Measurements from ENCODE around the gene OR6K3.
"Not testable (repeated sequence)": the region's sequence is repeated elsewhere in the genome, so short reads cannot be mapped to it uniquely, and the experiment has no call there.

Gene OR6K3, protein sequence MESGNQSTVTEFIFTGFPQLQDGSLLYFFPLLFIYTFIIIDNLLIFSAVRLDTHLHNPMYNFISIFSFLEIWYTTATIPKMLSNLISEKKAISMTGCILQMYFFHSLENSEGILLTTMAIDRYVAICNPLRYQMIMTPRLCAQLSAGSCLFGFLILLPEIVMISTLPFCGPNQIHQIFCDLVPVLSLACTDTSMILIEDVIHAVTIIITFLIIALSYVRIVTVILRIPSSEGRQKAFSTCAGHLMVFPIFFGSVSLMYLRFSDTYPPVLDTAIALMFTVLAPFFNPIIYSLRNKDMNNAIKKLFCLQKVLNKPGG
- 0 to 0.04 reads per million in 2 experiments for total RNA-seq

DNA sequence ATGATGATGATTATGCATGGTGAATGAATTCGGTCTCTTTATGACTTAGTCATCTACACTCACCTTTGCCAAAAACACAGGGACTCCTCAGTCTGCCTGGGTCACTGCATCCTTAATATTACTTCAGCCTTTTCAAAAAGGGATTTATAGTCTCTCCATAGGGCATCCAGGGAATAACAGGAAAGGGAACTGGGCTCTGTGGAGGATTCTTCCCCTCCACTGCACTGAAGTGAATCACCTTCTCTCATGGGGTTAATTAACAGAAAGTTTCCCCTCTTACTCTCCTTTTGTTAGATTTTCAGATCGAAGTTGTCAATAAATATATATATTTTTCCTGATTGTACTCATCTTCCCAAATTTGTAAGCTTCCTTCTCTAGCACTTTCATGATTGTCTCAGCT is at the start of gene OR6K3:
Gene OR6K3 (minus strand): TSS at position 101 of the 400 bp plus-strand sequence. CDS start 2,605 bp downstream, outside the sequence.
- DNase-seq (ENCODE audit: low read depth): no peak

DNA sequence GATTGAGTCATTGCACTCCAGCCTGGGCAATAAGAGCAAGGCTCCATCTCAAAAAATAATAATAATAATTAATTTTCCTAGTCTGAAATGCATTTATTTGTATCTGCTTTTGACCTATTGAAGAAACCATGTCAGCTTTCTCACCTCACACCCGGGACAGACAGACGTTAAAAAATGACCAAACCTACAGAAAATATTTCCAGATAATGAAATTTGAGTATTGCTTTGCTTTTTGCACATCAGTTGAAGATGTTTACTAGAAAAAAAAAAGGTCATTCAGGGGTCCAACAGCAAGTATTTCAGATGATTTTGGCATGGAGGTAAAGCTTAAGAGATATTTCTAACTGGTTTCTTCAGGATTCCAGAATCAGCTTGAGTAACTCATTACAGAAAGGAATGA is 33.9 kb upstream of the OR6K3 start, which contains the start of gene OR6K6:
Gene OR6K6 (plus strand): TSS at position 301 of the 400 bp plus-strand sequence. CDS start 168 bp downstream, outside the sequence.
- no peak for DNase-seq (ENCODE audit: low read depth)

DNA sequence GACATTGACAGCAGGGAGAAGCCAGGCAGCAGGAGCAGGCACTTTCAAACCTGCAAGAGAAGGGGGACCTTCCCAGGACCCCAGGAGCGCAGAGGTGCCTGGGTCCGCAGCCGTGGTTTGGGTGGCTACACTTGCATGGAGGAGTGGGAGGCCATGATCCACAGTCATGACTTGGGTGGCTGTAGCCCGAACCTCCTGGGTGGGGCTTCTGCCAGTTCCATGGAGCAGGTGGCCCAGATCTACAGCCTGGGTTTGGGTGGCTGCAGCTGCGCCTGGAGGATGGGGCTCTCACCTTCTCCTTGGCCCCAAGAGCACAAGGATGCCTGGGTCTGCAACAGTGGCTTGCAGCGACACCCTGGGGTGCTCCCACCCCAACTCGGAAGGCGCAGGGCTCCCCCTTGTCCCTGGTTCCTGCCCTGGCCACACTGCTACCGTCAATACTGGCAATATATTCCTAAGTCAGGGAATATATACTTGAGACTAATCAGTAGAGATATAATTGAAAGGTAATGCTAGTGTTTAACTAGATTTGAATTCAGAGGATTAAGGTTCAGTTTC is 31.7 kb upstream of the OR6K3 start:
- no peak for DNase-seq (ENCODE audit: low read depth)

DNA sequence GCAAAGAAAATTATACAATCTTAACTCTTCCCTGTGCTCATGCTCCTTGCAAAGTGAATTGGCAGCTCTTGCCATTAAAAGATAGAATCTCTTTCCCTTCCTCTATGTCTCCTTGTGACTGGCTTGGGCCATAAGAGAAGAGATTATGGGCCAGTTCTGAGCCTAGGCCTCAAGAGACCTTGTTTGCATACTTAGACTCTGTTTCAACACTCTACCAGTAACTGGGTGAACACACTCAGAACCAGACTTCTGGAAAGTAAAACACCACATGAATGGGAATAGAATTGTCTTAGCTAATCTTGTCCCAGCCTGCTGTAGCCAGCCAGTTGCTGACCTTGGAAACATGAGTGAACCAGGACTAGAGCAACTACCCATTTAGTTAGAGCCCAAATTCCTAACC is 15.3 kb upstream of the OR6K3 start:
- DNase-seq (ENCODE audit: low read depth): no peak

DNA sequence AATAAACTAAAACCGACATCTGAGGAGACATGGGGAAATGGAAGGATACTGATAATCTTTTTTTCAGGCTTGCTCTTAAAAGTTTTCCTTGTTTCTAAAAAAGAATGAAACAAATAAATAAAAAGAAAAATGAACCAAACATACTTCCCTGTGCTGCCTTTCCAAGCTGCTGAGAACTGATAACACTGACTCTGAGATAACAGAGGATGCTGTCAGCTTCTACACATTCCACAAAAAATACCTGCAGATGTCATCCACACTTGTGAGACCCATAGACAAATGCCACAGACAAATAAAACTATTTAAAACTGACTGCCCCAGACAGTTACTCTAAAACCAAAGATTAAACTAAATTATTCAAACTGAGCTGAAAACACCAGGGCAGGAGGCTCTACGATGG is 12.0 kb upstream of the OR6K3 start:
- no peak for DNase-seq (ENCODE audit: low read depth)

DNA sequence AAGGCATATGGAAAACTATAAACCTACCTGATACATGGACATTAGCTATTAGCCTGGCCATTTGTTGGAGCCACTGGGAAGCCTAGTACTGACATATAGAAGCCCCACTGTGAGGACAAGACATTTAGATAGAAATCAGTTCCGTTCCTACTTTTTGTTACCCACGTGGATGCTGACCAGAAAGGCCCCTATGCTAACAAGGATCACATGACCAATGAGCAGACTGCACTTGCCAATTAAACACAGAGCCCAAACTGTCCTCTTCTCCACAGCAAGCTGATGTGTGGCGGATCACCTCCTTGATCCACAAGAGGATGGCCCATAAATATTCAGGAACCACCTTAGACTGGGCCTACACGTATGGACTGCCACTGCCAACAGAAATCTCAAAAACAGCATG is 11.2 kb upstream of the OR6K3 start:
- DNase-seq (ENCODE audit: low read depth): no peak

DNA sequence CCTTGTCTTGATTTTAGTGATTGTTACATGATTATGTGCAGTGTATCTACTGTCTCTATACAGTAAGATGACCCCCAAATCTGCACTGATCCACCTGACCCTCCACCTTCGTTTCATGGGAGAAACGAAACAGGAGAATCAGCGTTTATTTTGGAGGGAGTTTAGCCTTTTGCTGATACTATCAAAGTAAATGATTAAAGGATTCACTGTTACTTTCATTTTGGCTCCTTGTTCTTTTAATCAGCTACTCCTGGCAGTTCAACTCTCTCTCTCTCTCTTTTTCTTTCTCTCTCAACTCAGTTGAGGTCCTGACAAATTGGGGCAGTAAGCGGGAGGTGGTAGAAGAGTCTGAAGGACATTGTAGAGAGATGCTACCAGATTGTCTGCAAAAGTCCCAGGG is 9.9 kb upstream of the OR6K3 start:
- DNase-seq (ENCODE audit: low read depth): no peak

DNA sequence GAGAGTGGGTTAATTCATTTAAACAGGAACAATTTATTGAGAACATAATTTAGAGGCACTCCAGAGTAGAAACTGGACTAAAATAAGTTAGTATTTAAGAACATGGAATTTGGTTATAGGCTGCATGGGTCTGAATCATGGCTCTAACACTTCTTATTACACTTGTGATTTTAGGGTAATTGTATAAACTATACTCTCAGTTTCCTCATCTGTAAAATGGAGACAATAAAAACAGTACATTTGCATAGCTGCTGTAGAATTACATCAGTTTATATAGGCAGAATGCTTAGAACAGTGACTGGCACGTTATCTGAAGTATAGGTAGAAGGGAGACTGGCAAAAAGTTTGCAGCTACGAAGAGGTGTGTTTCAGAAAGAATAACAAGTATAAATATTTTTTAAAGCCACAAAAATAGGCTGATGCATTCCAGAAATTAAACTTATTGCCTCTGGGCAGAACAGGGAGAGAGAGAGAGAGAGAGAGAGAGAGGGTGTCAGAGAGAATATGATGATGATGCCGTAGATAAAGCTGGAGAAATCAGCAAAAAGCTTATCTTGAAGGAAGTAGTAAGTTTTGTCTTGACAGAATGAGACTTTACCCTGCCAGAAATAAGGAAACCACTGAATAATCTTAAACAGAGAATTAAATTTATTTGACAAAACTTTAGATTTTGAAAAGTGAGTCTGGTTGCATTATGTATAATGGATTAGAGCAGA is 8.1 kb upstream of the OR6K3 start:
- DNase-seq (ENCODE audit: low read depth): no peak

DNA sequence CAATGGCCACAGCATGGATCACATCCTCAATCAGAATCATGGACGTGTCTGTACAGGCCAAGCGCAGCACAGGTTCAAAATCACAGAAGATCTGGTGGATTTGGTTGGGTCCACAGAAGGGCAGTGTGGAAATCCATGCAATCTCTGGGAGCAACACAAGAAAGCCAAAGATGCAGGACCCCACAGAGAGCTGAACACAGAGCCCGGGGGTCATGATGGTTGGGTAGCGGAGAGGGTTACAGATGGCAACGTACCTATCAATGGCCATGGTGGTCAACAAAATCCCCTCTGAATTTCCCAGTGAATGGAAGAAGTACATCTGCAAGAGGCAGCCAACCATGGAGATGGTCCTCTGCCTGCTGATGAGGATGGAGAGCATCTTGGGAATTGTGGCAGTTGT is 3.9 kb upstream of the OR6K3 start:
- DNase-seq (ENCODE audit: low read depth): no peak

DNA sequence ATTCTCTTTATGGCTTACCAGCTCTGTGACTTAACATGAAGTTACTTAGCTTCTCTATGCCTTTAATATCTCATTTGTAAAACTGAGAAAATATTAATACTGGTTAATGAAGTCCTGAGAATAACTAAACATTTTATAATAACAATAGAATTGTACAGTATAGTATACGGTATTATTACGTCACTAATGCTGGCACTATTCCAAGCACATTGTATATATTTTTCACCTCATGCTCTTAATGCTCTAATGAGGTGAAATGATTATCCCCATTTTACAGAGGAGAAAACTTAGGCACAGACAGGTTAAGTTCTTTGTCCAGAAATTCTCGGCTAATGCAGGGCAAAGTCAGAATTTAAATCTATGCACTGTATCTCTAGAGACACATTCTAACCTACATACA is 856 bp downstream of the OR6K3 start:
- DNase-seq (ENCODE audit: low read depth): no peak

DNA sequence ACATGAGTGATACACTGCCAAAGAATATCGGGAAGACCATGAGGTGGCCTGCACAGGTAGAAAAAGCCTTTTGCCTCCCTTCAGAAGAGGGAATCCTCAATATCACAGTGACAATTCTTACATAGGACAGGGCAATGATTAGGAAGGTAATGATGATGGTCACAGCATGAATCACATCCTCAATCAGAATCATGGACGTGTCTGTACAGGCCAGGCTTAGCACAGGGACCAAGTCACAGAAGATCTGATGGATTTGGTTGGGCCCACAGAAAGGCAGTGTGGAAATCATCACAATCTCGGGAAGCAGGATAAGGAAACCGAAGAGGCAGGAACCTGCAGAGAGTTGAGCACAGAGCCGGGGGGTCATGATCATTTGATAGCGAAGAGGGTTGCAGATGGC is 3.2 kb downstream of the OR6K3 start:
- DNase-seq (ENCODE audit: low read depth): no peak

DNA sequence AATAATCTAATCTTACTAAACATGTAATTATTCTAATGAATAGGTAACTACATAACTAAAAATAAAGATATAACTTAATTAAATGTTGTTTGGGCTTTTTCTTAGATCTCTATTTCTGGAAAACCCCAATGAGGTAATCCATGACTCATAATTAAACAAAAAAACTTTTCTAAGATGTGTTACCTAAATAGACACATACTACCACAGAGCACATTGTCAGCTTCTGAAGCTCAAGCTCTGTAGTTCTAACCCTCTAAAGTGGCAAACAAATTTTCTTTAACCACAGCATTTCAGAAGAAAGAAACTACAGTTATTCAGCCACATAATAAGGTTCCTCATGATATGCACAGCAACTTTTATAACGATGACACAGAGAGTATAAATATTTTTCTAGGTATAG is 4.2 kb downstream of the OR6K3 start:
- no peak for DNase-seq (ENCODE audit: low read depth)

DNA sequence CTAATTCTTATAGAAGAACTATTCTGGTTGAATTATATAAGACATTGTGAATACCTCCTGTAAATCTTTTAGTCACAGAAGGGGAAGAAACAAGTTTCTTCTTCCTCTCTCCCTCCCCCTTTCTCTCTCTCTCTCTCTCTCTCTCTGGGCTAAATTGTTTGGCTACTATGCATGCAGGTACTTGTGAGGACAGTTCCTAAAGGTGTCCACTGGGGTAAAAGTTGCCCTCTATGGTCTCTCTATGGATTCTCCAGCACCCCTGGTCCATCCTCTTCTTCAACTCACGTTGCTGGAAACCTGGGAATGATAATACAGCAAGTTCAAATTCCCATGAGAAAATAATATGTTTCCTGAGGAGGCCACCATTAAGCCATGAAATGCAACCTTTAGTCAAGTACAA is 5.8 kb downstream of the OR6K3 start:
- no peak for DNase-seq (ENCODE audit: low read depth)

DNA sequence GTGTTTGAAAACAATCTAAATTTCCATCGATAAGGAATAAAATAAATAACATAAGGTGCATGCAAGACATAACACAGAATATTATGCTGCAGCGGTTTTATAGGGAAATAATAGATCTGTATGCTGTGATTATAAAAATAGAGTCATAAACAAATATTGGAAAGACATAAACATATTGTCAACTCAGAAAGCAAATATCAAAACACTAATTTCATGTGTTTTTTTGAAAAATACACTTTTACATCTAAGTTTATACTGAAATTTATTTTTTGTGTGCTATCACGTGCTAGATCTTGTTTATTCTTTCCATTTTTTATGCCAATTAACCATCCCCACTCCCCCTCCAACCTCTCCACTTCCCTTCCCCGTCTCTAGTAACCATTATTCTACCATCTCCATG is 9.4 kb downstream of the OR6K3 start:
- DNase-seq (ENCODE audit: low read depth): no peak

DNA sequence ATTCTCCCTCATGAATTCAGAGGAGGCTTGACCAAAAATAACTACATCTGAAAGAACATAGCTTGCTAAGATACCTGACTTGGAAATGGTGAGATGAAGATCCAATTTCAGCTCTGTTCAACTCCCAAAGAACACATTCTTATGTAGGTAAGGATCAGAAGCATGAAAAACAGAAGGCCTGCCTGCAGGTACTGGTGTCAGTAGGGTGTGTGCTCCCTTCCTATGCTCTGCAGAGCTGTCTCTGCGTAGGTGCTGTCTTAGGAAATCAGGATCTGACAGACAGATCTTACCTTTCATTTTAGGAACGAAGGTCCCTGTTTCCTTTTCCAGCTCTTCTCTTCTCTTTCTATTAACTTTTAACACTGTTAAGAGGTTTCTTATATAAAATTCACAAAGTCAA is 14.4 kb downstream of the OR6K3 start:
- no peak for DNase-seq (ENCODE audit: low read depth)

DNA sequence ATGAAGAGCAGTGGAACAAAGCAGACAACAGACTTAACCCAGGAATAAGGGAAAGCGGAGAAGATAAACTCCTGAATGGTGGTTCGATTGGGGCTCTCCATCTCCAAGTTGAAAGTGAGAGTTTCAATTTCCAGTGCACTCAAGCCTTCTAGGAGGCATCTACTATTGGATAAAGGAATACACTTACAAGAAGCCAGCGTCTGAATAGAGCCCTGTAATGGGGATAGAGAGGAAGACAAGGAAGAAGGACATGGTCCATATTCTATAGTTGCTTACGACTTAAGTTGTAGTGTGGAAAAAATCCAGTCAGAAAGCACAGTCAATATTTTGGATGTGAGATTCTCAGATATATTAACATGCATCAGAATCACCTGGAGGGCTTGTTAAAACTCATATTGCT is 20.0 kb downstream of the OR6K3 start, which contains the start of gene OR6K2:
Gene OR6K2 (minus strand): TSS at position 101 of the 400 bp plus-strand sequence. CDS start 0 bp downstream, at position 101.
- no peak for DNase-seq (ENCODE audit: low read depth)

DNA sequence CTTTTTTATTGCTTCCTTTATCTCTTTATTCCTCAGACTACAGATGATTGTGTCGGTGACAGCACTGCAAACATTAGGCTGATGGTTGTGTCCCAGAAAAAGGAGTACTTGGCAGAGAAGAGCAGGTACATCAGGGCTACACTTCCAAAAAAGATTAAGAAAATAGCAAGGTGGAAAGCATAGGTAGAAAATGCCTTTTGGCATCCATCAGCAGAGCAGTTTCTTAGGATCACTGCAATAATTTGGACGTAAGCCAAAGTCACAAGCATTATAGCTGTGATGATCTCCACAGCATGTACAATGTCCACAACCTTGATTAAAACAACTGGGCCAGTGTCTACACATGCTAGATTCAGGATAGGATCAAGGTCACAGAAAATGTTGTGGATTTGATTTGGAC is 25.9 kb downstream of the OR6K3 start:
- DNase-seq (ENCODE audit: low read depth): no peak

DNA sequence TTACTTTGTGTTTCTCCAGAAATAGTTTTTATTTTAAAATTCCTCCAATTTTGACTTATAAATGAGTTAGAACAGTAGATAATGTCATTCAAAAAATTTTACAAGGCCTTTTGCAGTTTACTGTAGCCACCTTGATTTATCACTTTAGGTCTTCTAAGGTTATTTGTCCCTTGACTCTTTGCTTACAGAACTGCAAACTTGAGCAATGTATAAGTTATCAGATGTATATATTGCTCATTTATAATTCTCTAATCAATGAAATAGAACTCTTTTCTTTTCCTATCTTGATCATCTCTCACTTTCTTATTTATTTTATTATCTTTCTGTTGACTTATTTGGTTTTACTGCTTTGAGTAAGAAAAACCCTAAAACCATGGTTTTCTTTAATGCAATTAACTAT is 28.2 kb downstream of the OR6K3 start:
- no peak for DNase-seq (ENCODE audit: low read depth)

DNA sequence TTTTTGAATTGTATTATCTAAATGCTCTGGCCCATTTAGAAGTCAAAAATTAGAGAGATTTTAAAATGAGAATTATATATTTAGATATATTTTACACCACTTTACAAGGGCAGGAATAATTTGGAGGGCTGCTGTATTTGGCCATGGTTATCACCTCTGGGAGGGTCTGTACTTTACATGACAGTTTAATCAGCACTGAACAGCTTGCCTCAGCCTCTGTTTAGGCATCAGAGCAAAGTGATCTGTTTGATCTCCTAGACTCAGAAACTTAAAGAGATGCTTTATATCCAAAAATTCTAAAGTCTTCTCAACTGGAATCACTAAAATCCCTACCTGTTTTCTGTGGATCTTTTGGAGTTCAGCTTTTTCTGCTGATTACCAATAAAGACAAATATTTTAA is 28.6 kb downstream of the OR6K3 start:
- DNase-seq (ENCODE audit: low read depth): no peak

DNA sequence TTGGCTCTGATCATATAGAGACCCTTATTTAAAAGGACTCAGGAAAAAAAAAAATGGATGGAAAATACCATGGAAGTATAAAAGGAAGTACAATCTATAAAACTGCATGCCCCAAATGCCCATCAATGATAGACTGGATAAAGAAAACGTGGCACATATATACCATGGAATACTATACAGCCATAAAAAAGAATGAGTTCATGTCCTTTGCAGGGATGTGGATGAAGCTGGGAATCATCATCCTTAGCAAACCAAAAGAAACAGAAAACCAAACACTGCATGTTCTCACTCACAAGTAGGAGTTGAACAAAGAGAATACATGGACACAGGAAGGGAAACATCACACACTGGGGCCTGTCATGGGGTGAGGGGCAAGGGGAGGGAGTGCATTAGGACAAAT is 29.4 kb downstream of the OR6K3 start:
- DNase-seq (ENCODE audit: low read depth): not testable (repeated sequence)

DNA sequence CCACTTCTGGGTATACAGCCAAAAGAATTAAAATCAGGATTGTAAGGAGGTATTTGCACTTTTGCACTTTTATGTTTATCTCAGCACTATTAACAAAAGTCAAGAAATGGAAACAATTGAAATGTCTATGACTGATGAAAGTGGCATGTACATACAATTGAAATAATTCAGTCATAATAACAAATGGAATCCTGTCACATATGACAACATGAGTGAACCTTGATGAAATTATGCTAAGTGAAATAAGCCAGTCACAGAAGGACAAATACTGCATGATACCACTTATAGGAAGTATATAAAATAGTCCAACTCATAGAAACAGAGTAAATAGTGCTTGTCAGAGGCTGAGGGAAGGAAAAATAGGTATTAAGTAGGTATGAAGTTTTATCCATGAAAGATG is 30.6 kb downstream of the OR6K3 start:
- DNase-seq (ENCODE audit: low read depth): no peak

DNA sequence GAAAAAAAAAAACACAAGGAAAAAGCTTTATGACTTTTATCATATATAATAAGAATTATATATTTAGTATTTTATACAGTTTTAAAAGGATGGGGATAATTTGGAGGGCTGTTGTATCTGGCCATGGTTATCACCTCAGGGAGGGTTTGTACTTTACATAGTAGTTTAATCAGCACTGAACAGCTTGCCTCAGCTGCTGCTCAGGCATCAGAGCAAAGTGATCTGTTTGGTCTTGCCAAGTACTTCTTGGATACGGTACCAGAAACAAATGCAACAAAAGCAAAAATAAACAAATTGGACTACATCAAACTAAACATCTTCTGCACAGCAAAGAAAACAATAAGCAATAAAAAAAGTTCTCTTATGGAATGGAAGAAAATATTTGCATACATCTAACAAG is 31.4 kb downstream of the OR6K3 start:
- DNase-seq (ENCODE audit: low read depth): no peak

DNA sequence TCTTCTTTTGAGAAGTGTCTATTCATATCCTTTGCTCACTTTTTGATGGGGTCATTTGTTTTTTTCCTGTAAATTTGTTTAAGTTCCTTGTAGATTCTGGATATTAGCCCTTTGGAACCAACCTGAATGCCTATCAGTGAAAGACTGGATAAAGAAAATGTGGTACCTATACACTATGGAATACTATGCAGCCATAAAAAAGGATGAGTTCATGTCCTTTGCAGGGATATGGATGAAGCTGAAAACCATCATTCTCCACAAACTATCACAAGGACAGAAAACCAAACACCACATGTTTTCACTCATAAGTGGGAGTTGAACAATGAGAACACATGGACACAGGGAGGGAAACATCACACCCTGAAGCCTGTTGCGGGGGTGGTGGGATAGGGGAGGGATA is 32.2 kb downstream of the OR6K3 start:
- not testable (repeated sequence) for DNase-seq (ENCODE audit: low read depth)
